IPS DF 6.9 (cell line): Measurements from ENCODE around the gene ZBTB18.

Experiments
- DNase-seq: peaks from one replicate; pipeline ENCODE4 v3.0.0-alpha.2; 2013; ENCODE audit warnings: low read depth, low spot score
- H3K27ac ChIP-seq: one replicate; pipeline ENCODE4 v1.5.1; 2013; ENCODE audit warnings: low read length, control low read depth
- H3K27me3 ChIP-seq: 2 replicates; pipeline ENCODE4 v1.6.1; 2013; ENCODE audit warnings: mild to moderate bottlenecking, low read length; ENCODE audit not compliant: control insufficient read depth, insufficient read depth
- H3K36me3 ChIP-seq: 2 replicates; pipeline ENCODE4 v1.6.1; 2013; ENCODE audit warnings: low read length; ENCODE audit not compliant: control insufficient read depth, insufficient read depth
- H3K4me1 ChIP-seq: 2 replicates; pipeline ENCODE4 v1.6.1; 2013; ENCODE audit warnings: low read length; ENCODE audit not compliant: control insufficient read depth, insufficient read depth
- H3K4me3 ChIP-seq: 2 replicates; pipeline ENCODE4 v1.5.1; 2013; ENCODE audit warnings: mild to moderate bottlenecking, low read length
- H3K9me3 ChIP-seq: 2 replicates; pipeline ENCODE4 v1.6.1; 2013; ENCODE audit warnings: low read length, inconsistent platforms; ENCODE audit not compliant: control insufficient read depth, insufficient read depth
- WGBS: extraction: QIAGEN DNeasy Blood & Tissue Kit; methylation state at CpG from one replicate; pipeline ENCODE4 v1.1.7; 2013; ENCODE audit warnings: mixed read lengths, missing lambda C conversion rate; ENCODE audit not compliant: insufficient read length, insufficient coverage; 5-methylcytosine and 5-hydroxymethylcytosine counted together

Gene ZBTB18

DNA sequence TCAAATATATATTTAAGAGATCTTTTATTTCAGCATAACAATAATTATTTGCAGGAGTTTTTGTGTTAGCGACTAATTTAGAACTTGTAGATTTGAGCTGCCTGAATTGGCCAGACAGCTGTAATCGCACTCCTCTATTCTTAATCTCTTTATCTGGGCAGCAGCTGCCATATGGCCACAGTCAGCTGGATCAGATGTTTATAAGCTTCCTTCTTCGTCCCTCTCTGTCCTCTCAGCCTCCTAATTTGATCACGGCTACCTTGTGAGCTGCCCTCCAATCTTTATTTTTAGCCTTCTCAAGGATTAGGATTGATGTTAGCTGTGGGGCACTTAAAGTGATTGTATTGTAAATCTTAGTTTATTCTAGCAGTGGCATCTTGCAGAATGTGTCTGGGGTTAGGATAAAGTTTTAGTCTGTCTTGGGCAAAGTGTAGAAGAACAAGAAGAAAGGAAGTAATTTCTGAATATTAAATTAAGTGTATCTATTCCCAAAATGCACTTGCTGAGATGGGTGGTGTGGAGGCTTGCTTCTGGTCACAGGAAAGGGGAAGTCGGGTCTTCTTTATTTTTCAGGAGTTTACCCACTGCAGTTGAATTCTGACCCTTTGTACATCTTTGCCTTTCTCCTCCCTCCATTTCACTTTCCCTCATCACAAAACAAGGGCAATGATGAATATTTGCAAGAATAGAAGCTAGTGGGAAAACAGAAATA is 1.1 kb downstream of the ZBTB18 start:
- H3K4me3 ChIP-seq, result no peak overlapping the region
- H3K27ac ChIP-seq, result no peak overlapping the region
- WGBS, result no CpG with 5 or more reads among the region's 5 CpGs
- H3K36me3 ChIP-seq, result peaks cover 8% of the 10 kb centered on the region
- no peaks in the 10 kb centered on the region; the same call in 1 of the 2 replicates for H3K27me3 ChIP-seq
- no peaks in the 10 kb centered on the region for H3K4me1 ChIP-seq
- H3K9me3 ChIP-seq, result no peaks in the 10 kb centered on the region
- DNase-seq, result no peak

DNA sequence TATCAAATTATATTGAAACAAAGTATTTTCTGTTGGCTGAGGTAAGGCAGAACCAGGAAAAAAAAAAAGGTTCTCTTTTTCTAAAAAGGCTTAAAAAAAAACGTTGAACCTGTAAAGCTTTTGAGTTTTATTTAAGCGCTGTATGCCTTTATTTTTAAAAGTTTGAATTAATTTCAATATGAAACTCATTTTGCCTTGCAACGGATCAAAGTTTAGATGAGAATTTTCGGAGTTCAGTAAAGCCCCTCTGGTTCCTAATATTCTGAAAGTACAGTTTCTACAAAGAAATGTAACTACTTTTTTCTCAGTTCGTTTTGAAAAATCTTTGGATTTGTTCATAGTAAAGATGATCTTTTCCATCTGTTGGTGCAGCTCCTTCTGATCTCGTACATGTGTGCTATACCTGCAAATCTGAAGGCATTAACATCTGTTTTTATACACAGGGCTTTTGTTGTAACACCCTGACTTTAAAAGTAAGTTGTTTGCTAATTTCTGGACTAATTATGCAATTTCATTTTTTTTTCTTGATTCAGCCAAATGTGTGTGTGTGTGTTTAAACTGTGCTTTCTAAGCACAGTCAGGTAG is 1.7 kb downstream of the ZBTB18 start:
- DNase-seq, result no peak
- Histone ChIP-seq H3K4me3 (no peak overlapping the region), H3K4me1 (no peaks in the 10 kb centered on the region), H3K9me3 (no peaks in the 10 kb centered on the region), H3K36me3 (peaks cover 8% of the 10 kb centered on the region), H3K27me3 (no peaks in the 10 kb centered on the region; the same call in 1 of the 2 replicates), H3K27ac (no peak overlapping the region)
- WGBS, result no CpG with 5 or more reads among the region's 6 CpGs

DNA sequence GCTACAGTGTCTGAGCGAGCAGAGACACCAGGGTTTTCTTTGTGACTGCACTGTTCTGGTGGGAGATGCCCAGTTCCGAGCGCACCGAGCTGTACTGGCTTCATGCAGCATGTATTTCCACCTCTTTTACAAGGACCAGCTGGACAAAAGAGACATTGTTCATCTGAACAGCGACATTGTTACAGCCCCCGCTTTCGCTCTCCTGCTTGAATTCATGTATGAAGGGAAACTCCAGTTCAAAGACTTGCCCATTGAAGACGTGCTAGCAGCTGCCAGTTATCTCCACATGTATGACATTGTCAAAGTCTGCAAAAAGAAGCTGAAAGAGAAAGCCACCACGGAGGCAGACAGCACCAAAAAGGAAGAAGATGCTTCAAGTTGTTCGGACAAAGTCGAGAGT is 2.7 kb downstream of the ZBTB18 start:
- no peak overlapping the region for H3K4me3 ChIP-seq
- no peak overlapping the region for H3K27ac ChIP-seq
- DNase-seq, result no peak
- H3K9me3 ChIP-seq, result no peaks in the 10 kb centered on the region
- peaks cover 8% of the 10 kb centered on the region for H3K36me3 ChIP-seq
- no peaks in the 10 kb centered on the region for H3K4me1 ChIP-seq
- H3K27me3 ChIP-seq, result no peaks in the 10 kb centered on the region; the same call in 1 of the 2 replicates
- no CpG with 5 or more reads among the region's 11 CpGs for WGBS

DNA sequence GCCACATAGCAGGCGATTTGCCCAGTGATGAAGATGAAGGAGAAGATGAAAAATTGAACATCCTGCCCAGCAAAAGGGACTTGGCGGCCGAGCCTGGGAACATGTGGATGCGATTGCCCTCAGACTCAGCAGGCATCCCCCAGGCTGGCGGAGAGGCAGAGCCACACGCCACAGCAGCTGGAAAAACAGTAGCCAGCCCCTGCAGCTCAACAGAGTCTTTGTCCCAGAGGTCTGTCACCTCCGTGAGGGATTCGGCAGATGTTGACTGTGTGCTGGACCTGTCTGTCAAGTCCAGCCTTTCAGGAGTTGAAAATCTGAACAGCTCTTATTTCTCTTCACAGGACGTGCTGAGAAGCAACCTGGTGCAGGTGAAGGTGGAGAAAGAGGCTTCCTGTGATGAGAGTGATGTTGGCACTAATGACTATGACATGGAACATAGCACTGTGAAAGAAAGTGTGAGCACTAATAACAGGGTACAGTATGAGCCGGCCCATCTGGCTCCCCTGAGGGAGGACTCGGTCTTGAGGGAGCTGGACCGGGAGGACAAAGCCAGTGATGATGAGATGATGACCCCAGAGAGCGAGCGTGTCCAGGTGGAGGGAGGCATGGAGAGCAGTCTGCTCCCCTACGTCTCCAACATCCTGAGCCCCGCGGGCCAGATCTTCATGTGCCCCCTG is 3.3 kb downstream of the ZBTB18 start:
- H3K4me3 ChIP-seq, result no peak overlapping the region
- H3K36me3 ChIP-seq, result peaks cover 8% of the 10 kb centered on the region
- H3K9me3 ChIP-seq, result no peaks in the 10 kb centered on the region
- no CpG with 5 or more reads among the region's 17 CpGs for WGBS
- H3K27ac ChIP-seq, result no peak overlapping the region
- DNase-seq, result no peak
- no peaks in the 10 kb centered on the region for H3K4me1 ChIP-seq
- H3K27me3 ChIP-seq, result no peaks in the 10 kb centered on the region; the same call in 1 of the 2 replicates

DNA sequence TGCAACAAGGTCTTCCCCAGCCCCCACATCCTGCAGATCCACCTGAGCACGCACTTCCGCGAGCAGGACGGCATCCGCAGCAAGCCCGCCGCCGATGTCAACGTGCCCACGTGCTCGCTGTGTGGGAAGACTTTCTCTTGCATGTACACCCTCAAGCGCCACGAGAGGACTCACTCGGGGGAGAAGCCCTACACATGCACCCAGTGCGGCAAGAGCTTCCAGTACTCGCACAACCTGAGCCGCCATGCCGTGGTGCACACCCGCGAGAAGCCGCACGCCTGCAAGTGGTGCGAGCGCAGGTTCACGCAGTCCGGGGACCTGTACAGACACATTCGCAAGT is 3.8 kb downstream of the ZBTB18 start:
- DNase-seq, result no peak
- Histone ChIP-seq H3K9me3 (no peaks in the 10 kb centered on the region), H3K27ac (no peak overlapping the region), H3K36me3 (peaks cover 8% of the 10 kb centered on the region), H3K27me3 (no peaks in the 10 kb centered on the region; the same call in 1 of the 2 replicates), H3K4me3 (no peak overlapping the region), H3K4me1 (no peaks in the 10 kb centered on the region)
- WGBS, result no CpG with 5 or more reads among the region's 27 CpGs

DNA sequence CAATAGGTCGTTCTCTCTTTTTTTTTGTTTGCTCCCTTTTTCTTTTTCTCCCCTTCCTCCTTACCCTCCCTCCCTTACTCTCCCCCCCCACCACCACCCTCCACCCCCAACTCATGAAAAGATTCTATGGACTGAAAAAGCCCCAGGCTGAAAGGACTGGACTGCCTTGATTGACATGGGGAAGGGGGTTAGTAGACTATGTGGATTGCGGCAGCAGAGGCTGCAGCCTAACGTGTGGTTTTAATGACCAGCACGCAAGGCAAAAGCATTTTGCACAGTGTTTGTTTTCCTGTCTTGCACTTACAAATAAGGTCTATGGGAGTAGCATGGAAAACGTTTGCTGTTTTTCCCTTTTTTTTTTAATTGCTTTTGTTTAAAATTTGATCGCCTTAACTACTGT is 5.5 kb downstream of the ZBTB18 start:
- H3K4me3 ChIP-seq, result no peak overlapping the region
- WGBS, result no CpG with 5 or more reads among the region's 6 CpGs
- DNase-seq, result no peak
- no peaks in the 10 kb centered on the region for H3K9me3 ChIP-seq
- no peaks in the 10 kb centered on the region for H3K27me3 ChIP-seq
- H3K36me3 ChIP-seq, result peaks cover 8% of the 10 kb centered on the region
- no peak overlapping the region for H3K27ac ChIP-seq
- no peaks in the 10 kb centered on the region for H3K4me1 ChIP-seq

DNA sequence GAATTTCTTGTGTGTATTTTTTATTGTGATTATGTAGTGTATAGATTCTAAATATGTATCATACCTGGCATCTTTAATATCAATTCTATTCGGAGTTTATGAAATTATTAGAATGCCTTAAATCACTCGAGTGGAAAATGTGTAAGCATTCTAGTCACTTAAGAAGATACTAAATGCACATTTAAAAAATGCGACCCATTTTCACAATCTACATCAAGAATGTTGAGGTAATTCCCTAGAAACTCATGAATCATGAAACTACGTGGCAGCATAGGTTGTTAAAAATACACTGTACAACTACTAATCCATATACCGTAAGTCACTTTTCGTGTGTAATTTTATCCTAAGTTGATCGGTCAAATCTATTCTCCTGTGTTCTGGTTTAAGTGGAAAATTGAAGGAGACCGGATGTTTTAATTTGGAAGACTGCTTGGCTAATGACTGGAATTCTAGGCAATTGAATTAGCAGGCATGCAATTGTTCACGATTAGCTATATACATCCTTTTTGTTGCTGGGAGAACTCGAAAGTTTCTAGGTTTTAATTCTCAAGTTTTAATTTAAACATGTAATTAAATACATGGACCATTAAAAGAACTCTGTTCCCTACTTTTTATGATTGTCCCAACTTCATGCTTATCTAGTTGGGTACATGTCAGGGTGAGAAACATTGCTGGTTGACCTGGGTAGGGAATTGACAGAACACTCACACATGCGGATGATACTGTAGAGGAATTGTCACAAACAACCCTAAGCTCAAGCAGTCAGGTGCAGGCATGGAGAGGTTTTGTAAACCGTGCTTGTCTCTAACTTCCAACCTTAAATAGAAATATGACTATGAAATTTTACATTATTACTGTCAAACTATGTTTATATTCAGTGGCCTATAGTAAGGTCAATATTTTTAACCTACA is 6.6 kb downstream of the ZBTB18 start:
- Histone ChIP-seq H3K9me3 (no peaks in the 10 kb centered on the region), H3K36me3 (peaks cover 8% of the 10 kb centered on the region), H3K27ac (no peak overlapping the region), H3K4me3 (no peak overlapping the region), H3K27me3 (no peaks in the 10 kb centered on the region), H3K4me1 (no peaks in the 10 kb centered on the region)
- DNase-seq, result no peak
- WGBS, result no CpG with 5 or more reads among the region's 12 CpGs

DNA sequence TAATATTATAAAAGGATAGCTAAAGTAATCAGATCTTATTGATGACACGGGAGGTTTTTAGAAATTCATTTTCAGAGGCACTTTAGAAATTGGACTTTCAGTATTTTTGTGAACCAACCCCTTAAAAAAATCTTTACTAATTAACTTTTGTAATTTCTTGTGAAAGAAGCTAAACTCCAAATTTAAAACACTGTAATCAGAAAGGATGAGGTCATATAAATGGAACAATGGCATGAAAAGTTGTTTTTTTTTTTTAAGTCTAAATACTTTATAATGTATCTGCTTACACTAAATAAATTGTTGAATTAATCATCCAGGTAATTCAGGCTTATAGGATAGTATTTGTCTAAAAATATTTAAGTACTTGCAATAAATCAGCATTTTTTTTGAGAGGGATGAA is 9.0 kb downstream of the ZBTB18 start:
- H3K36me3 ChIP-seq, result peaks cover under 1% of the 10 kb centered on the region; the same call in 1 of the 2 replicates
- DNase-seq, result no peak
- H3K4me1 ChIP-seq, result no peaks in the 10 kb centered on the region
- H3K4me3 ChIP-seq, result no peak overlapping the region
- no CpG with 5 or more reads among the region's 1 CpG for WGBS
- H3K9me3 ChIP-seq, result no peaks in the 10 kb centered on the region
- H3K27ac ChIP-seq, result no peak overlapping the region
- H3K27me3 ChIP-seq, result no peaks in the 10 kb centered on the region

DNA sequence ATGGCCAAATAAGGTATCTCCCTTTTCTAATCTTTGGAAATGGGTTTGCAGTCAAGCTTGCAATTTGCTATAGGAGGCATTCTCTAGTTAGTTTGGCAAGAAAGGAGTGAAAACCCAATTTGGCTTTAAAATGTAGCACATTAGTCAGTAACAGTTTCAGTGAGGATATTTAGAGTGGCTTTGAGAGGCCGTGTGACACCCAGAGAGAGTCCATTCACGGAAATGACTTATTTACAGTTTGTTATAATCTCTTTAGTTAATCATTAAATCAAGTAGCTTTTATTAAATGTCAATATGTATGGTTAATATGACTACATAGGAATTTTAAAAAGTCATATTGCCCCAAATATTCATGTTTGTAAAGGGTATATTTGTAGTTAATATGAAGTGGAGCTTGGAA is 9.6 kb downstream of the ZBTB18 start:
- WGBS, result no CpG with 5 or more reads among the region's 2 CpGs

DNA sequence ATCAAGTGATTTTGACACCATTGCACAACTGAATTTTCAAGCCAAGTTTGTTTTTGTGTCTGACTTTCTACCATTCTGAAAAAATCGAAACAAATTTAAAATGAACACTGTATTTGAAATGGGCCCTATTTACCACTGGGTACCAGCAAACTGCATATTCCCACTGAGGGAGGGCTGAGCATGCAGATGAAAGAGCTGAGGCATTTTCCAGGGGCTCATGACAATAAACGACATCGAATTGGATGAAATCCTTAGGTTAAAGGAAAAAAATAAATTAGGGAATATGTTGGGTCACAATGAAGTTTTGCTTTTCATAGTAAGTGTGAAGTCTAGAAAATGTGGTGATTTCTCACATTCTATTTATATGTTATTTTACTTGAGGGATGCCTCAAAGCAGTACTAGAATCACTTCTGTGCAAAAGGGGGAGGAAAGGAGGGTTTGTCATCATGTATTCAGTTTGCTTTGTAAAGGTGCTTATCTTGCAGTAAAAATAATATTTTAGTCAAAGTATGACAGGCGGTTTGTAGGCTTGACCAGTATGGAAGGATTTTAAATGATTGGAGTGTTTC is 11.2 kb downstream of the ZBTB18 start:
- no peaks in the 10 kb centered on the region for H3K9me3 ChIP-seq
- H3K27me3 ChIP-seq, result no peaks in the 10 kb centered on the region
- H3K27ac ChIP-seq, result no peak overlapping the region
- WGBS, result no CpG with 5 or more reads among the region's 4 CpGs
- peaks cover 1% of the 10 kb centered on the region; the same call in 1 of the 2 replicates for H3K4me1 ChIP-seq
- H3K4me3 ChIP-seq, result no peak overlapping the region
- no peaks in the 10 kb centered on the region for H3K36me3 ChIP-seq
- no peak for DNase-seq

More for the DNA sequence above, 9.6 kb downstream of the ZBTB18 start:
- no peaks in the 10 kb centered on the region for H3K4me1 ChIP-seq
- no peaks in the 10 kb centered on the region for H3K27me3 ChIP-seq
- H3K9me3 ChIP-seq, result no peaks in the 10 kb centered on the region
- no peak overlapping the region for H3K4me3 ChIP-seq
- no peaks in the 10 kb centered on the region for H3K36me3 ChIP-seq
- no peak overlapping the region for H3K27ac ChIP-seq
- no peak for DNase-seq
